Measurements from ENCODE around the gene PUDP.

The PUDP gene

GRCh38 chrX:7191681-7192110, 43.7 kb upstream of the PUDP start:
- no peaks in the 10 kb centered on the region for H3K27me3 ChIP-seq (ENCODE audit: insufficient read depth, low read length)
- H3K4me2 ChIP-seq (ENCODE audit: low read length): no peak overlapping the region
- no peak overlapping the region for H3K4me3 ChIP-seq (ENCODE audit: low read depth, low read length, poor library complexity, severe bottlenecking)
- no peaks in the 10 kb centered on the region for H3K9me2 ChIP-seq (ENCODE audit: low read depth, low read length)
- H3K36me3 ChIP-seq (ENCODE audit: insufficient read depth, low read length): no peaks in the 10 kb centered on the region; the same call in 1 of the 2 replicates
- H4K20me1 ChIP-seq (ENCODE audit: insufficient read depth, low read length): no peaks in the 10 kb centered on the region
- H3K27ac ChIP-seq (ENCODE audit: low read depth, low read length, poor library complexity, severe bottlenecking): no peak overlapping the region
- H3K4me1 ChIP-seq (ENCODE audit: insufficient read depth, low read length, severe bottlenecking): no peaks in the 10 kb centered on the region
- no peaks in the 10 kb centered on the region for H3F3A ChIP-seq (ENCODE audit: insufficient read depth, low read length)
- no peaks in the 10 kb centered on the region for H3K9me3 ChIP-seq (ENCODE audit: low read length)
- no peak overlapping the region for H2AFZ ChIP-seq (ENCODE audit: low read length)
- no peak overlapping the region for H3K9ac ChIP-seq (ENCODE audit: low read length)
- TF ChIP-seq EZH2 (IDR thresholded peaks at IDR 0.05; ENCODE audit: borderline replicate concordance, low read length) (no peak), CTCF (IDR thresholded peaks at IDR 0.05; ENCODE audit: low read length) (peak; percentile 55)
- no peaks in the 10 kb centered on the region for H3K79me2 ChIP-seq (ENCODE audit: insufficient read depth, low read length)

GRCh38 chrX:7190157-7190556, 42.2 kb upstream of the PUDP start:
- Histone ChIP-seq H3F3A (ENCODE audit: insufficient read depth, low read length) (no peaks in the 10 kb centered on the region), H3K27me3 (ENCODE audit: insufficient read depth, low read length) (no peaks in the 10 kb centered on the region), H3K9ac (ENCODE audit: low read length) (no peak overlapping the region), H3K27ac (ENCODE audit: low read depth, low read length, poor library complexity, severe bottlenecking) (no peak overlapping the region), H3K9me2 (ENCODE audit: low read depth, low read length) (no peaks in the 10 kb centered on the region), H3K4me3 (ENCODE audit: low read depth, low read length, poor library complexity, severe bottlenecking) (no peak overlapping the region), H3K4me2 (ENCODE audit: low read length) (no peak overlapping the region), H3K4me1 (ENCODE audit: insufficient read depth, low read length, severe bottlenecking) (no peaks in the 10 kb centered on the region), H3K36me3 (ENCODE audit: insufficient read depth, low read length) (no peaks in the 10 kb centered on the region; the same call in 1 of the 2 replicates), H3K79me2 (ENCODE audit: insufficient read depth, low read length) (no peaks in the 10 kb centered on the region), H2AFZ (ENCODE audit: low read length) (no peak overlapping the region), H4K20me1 (ENCODE audit: insufficient read depth, low read length) (no peaks in the 10 kb centered on the region), H3K9me3 (ENCODE audit: low read length) (no peaks in the 10 kb centered on the region)
- peak; percentile 24; the same call in 1 of the 2 replicates for TF ChIP-seq CTCF (IDR thresholded peaks at IDR 0.05; ENCODE audit: low read length)
- no peak for TF ChIP-seq EZH2 (IDR thresholded peaks at IDR 0.05; ENCODE audit: borderline replicate concordance, low read length)

GRCh38 chrX:7188672-7189071, 40.7 kb upstream of the PUDP start:
- Histone ChIP-seq H3K27me3 (ENCODE audit: insufficient read depth, low read length) (no peaks in the 10 kb centered on the region), H3K9me3 (ENCODE audit: low read length) (no peaks in the 10 kb centered on the region), H4K20me1 (ENCODE audit: insufficient read depth, low read length) (no peaks in the 10 kb centered on the region), H3F3A (ENCODE audit: insufficient read depth, low read length) (no peaks in the 10 kb centered on the region), H2AFZ (ENCODE audit: low read length) (no peak overlapping the region), H3K9me2 (ENCODE audit: low read depth, low read length) (no peaks in the 10 kb centered on the region), H3K79me2 (ENCODE audit: insufficient read depth, low read length) (no peaks in the 10 kb centered on the region), H3K9ac (ENCODE audit: low read length) (no peak overlapping the region), H3K4me3 (ENCODE audit: low read depth, low read length, poor library complexity, severe bottlenecking) (no peak overlapping the region), H3K4me1 (ENCODE audit: insufficient read depth, low read length, severe bottlenecking) (no peaks in the 10 kb centered on the region), H3K4me2 (ENCODE audit: low read length) (no peak overlapping the region), H3K27ac (ENCODE audit: low read depth, low read length, poor library complexity, severe bottlenecking) (no peak overlapping the region), H3K36me3 (ENCODE audit: insufficient read depth, low read length) (no peaks in the 10 kb centered on the region)
- TF ChIP-seq EZH2 (IDR thresholded peaks at IDR 0.05; ENCODE audit: borderline replicate concordance, low read length) (no peak), CTCF (IDR thresholded peaks at IDR 0.05; ENCODE audit: low read length) (no peak)

All from OCI-LY1 (cell line).